ENCODE data around the gene STAMBPL1.

Gene STAMBPL1

GRCh38 chr10:88938938-88939337, 58.9 kb downstream of the STAMBPL1 start:
- H3K4me3 ChIP-seq (ENCODE audit: control insufficient read depth, low read depth, low read length), result no peak overlapping the region
- TF ChIP-seq, protein P1, sequence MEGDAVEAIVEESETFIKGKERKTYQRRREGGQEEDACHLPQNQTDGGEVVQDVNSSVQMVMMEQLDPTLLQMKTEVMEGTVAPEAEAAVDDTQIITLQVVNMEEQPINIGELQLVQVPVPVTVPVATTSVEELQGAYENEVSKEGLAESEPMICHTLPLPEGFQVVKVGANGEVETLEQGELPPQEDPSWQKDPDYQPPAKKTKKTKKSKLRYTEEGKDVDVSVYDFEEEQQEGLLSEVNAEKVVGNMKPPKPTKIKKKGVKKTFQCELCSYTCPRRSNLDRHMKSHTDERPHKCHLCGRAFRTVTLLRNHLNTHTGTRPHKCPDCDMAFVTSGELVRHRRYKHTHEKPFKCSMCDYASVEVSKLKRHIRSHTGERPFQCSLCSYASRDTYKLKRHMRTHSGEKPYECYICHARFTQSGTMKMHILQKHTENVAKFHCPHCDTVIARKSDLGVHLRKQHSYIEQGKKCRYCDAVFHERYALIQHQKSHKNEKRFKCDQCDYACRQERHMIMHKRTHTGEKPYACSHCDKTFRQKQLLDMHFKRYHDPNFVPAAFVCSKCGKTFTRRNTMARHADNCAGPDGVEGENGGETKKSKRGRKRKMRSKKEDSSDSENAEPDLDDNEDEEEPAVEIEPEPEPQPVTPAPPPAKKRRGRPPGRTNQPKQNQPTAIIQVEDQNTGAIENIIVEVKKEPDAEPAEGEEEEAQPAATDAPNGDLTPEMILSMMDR (IDR thresholded peaks at IDR 0.05; ENCODE audit: control insufficient read depth, insufficient read depth, low read depth, low read length, missing control alignments), result no peak
- DNase-seq (ENCODE audit: low read depth), result no peak

GRCh38 chr10:88941026-88941425, 61.0 kb downstream of the STAMBPL1 start:
- DNase-seq (ENCODE audit: low read depth), result no peak
- H3K4me3 ChIP-seq (ENCODE audit: control insufficient read depth, low read depth, low read length), result no peak overlapping the region
- TF ChIP-seq, protein P1 (IDR thresholded peaks at IDR 0.05; ENCODE audit: control insufficient read depth, insufficient read depth, low read depth, low read length, missing control alignments), result no peak

- TF ChIP-seq, protein P1 (IDR thresholded peaks at IDR 0.05; ENCODE audit: control insufficient read depth, insufficient read depth, low read depth, low read length, missing control alignments), result no peak
- H3K4me3 ChIP-seq (ENCODE audit: control insufficient read depth, low read depth, low read length), result no peak overlapping the region
- no peak for DNase-seq (ENCODE audit: low read depth)
Observed at GRCh38 chr10:88943778-88944177, 63.7 kb downstream of the STAMBPL1 start.

DNA sequence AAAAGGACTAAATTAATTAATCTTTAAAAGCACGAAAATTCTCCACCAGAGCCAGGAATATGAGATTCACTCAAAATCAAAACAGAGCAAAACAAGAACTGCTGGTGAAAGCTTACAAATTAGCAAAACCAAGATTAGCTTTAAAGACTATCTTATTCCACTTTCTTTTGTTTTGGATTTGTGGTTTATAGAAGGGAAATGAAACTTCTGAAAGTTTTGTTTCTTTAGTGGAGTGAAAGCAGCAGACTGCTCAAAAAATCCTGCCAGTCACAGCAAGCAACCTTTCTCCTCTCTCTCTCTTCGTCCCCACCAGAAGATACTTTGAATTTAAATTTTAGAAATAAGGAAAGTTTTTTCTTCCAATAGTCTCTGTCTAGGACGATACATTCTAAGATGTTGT, 64.8 kb downstream of the STAMBPL1 start:
- DNase-seq (ENCODE audit: low read depth), result no peak
- TF ChIP-seq, protein P1 (IDR thresholded peaks at IDR 0.05; ENCODE audit: control insufficient read depth, insufficient read depth, low read depth, low read length, missing control alignments), result no peak
- no peak overlapping the region for H3K4me3 ChIP-seq (ENCODE audit: control insufficient read depth, low read depth, low read length)

- TF ChIP-seq, protein P1 (IDR thresholded peaks at IDR 0.05; ENCODE audit: control insufficient read depth, insufficient read depth, low read depth, low read length, missing control alignments), result no peak
- H3K4me3 ChIP-seq (ENCODE audit: control insufficient read depth, low read depth, low read length), result no peak overlapping the region
Observed at GRCh38 chr10:88946200-88946599, 66.2 kb downstream of the STAMBPL1 start.

DNA sequence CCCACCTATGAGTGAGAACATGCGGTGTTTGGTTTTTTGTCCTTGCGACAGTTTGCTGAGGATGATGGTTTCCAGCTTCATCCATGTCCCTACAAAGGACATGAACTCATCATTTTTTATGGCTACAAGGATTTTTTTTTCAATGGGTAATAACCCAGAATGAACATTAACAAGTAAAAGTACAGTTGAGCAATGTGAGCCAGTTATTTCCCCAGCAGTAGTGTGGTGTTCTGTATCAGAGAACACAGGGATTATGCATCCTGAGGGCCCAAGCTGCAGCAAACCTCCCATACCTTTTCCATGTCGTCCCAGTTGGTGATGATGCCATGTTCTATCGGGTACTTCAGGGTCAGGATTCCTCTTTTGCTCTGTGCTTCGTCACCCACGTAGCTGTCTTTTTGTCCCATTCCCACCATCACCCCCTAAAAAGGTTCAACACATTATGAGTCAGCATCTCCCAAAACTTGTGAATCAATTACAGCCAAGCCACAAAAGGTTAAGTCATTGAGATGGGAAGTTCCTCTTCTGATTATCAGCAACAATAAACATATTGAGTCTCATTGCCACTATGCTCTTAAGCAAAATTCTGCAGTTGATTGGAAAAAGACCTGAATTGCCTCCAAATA, 67.0 kb downstream of the STAMBPL1 start:
- H3K4me3 ChIP-seq (ENCODE audit: control insufficient read depth, low read depth, low read length), result no peak overlapping the region
- no peak for DNase-seq (ENCODE audit: low read depth)
- TF ChIP-seq, protein P1 (IDR thresholded peaks at IDR 0.05; ENCODE audit: control insufficient read depth, insufficient read depth, low read depth, low read length, missing control alignments), result no peak

More at GRCh38 chr10:88946200-88946599, 66.2 kb downstream of the STAMBPL1 start:
- DNase-seq (ENCODE audit: low read depth), result no peak

Measured in AG09309 (cell line).